ENCODE data around the gene CCDC197.

DNA sequence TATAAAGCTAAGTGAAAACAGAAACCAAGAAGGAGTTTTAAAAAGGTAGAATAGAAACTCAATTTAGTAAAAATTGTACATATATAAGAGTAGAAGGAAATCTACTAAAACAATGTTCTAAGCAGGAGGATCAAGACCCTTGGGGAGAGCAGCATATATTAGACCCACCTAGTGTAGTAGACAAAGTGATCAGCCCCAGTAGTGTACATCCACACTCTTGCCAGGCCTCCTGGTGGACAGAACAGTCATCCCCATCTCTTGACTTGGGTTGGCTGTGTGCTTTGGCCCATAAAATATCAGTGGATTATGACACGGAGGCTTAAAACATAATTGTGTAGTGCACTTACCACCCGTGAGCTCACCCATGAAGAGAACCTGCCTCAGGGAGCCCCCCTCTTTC lies 18.1 kb downstream of the CCDC197 start:
- TF ChIP-seq MXI1 (IDR thresholded peaks at IDR 0.05; ENCODE audit: low read depth, low read length) (no peak), BRCA1 (IDR thresholded peaks at IDR 0.05) (no peak), BRCA1 (CRISPR knock-in tag; IDR thresholded peaks at IDR 0.05) (no peak), SIX5 (IDR thresholded peaks at IDR 0.05; ENCODE audit: borderline replicate concordance in 1 of 2, insufficient read depth in 1 of 2, low read depth in 1 of 2, low read length in 2 of 2) (no peak), GATAD2A (IDR thresholded peaks at IDR 0.05) (no peak), RCOR1 (IDR thresholded peaks at IDR 0.05; ENCODE audit: borderline replicate concordance in 1 of 2, low read depth in 2 of 2, low read length in 2 of 2) (no peak)
- TF ChIP-seq, protein P1, sequence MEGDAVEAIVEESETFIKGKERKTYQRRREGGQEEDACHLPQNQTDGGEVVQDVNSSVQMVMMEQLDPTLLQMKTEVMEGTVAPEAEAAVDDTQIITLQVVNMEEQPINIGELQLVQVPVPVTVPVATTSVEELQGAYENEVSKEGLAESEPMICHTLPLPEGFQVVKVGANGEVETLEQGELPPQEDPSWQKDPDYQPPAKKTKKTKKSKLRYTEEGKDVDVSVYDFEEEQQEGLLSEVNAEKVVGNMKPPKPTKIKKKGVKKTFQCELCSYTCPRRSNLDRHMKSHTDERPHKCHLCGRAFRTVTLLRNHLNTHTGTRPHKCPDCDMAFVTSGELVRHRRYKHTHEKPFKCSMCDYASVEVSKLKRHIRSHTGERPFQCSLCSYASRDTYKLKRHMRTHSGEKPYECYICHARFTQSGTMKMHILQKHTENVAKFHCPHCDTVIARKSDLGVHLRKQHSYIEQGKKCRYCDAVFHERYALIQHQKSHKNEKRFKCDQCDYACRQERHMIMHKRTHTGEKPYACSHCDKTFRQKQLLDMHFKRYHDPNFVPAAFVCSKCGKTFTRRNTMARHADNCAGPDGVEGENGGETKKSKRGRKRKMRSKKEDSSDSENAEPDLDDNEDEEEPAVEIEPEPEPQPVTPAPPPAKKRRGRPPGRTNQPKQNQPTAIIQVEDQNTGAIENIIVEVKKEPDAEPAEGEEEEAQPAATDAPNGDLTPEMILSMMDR (IDR thresholded peaks at IDR 0.05 in 2 of 3, conservative IDR thresholded peaks at IDR 0.05 in 1 of 3; ENCODE audit: insufficient read depth in 2 of 3, low read depth in 1 of 3, low read length in 3 of 3): no peak
- TF ChIP-seq, protein P2, sequence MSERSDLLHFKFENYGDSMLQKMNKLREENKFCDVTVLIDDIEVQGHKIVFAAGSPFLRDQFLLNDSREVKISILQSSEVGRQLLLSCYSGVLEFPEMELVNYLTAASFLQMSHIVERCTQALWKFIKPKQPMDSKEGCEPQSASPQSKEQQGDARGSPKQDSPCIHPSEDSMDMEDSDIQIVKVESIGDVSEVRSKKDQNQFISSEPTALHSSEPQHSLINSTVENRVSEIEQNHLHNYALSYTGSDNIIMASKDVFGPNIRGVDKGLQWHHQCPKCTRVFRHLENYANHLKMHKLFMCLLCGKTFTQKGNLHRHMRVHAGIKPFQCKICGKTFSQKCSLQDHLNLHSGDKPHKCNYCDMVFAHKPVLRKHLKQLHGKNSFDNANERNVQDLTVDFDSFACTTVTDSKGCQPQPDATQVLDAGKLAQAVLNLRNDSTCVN (CRISPR knock-in tag; IDR thresholded peaks at IDR 0.05): no peak
- TF ChIP-seq, protein P3, sequence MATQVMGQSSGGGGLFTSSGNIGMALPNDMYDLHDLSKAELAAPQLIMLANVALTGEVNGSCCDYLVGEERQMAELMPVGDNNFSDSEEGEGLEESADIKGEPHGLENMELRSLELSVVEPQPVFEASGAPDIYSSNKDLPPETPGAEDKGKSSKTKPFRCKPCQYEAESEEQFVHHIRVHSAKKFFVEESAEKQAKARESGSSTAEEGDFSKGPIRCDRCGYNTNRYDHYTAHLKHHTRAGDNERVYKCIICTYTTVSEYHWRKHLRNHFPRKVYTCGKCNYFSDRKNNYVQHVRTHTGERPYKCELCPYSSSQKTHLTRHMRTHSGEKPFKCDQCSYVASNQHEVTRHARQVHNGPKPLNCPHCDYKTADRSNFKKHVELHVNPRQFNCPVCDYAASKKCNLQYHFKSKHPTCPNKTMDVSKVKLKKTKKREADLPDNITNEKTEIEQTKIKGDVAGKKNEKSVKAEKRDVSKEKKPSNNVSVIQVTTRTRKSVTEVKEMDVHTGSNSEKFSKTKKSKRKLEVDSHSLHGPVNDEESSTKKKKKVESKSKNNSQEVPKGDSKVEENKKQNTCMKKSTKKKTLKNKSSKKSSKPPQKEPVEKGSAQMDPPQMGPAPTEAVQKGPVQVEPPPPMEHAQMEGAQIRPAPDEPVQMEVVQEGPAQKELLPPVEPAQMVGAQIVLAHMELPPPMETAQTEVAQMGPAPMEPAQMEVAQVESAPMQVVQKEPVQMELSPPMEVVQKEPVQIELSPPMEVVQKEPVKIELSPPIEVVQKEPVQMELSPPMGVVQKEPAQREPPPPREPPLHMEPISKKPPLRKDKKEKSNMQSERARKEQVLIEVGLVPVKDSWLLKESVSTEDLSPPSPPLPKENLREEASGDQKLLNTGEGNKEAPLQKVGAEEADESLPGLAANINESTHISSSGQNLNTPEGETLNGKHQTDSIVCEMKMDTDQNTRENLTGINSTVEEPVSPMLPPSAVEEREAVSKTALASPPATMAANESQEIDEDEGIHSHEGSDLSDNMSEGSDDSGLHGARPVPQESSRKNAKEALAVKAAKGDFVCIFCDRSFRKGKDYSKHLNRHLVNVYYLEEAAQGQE (IDR thresholded peaks at IDR 0.05; ENCODE audit: borderline replicate concordance): no peak
- TF ChIP-seq, protein P3 (CRISPR knock-in tag; IDR thresholded peaks at IDR 0.05; ENCODE audit: low read depth): no peak
- TF ChIP-seq, protein P4, sequence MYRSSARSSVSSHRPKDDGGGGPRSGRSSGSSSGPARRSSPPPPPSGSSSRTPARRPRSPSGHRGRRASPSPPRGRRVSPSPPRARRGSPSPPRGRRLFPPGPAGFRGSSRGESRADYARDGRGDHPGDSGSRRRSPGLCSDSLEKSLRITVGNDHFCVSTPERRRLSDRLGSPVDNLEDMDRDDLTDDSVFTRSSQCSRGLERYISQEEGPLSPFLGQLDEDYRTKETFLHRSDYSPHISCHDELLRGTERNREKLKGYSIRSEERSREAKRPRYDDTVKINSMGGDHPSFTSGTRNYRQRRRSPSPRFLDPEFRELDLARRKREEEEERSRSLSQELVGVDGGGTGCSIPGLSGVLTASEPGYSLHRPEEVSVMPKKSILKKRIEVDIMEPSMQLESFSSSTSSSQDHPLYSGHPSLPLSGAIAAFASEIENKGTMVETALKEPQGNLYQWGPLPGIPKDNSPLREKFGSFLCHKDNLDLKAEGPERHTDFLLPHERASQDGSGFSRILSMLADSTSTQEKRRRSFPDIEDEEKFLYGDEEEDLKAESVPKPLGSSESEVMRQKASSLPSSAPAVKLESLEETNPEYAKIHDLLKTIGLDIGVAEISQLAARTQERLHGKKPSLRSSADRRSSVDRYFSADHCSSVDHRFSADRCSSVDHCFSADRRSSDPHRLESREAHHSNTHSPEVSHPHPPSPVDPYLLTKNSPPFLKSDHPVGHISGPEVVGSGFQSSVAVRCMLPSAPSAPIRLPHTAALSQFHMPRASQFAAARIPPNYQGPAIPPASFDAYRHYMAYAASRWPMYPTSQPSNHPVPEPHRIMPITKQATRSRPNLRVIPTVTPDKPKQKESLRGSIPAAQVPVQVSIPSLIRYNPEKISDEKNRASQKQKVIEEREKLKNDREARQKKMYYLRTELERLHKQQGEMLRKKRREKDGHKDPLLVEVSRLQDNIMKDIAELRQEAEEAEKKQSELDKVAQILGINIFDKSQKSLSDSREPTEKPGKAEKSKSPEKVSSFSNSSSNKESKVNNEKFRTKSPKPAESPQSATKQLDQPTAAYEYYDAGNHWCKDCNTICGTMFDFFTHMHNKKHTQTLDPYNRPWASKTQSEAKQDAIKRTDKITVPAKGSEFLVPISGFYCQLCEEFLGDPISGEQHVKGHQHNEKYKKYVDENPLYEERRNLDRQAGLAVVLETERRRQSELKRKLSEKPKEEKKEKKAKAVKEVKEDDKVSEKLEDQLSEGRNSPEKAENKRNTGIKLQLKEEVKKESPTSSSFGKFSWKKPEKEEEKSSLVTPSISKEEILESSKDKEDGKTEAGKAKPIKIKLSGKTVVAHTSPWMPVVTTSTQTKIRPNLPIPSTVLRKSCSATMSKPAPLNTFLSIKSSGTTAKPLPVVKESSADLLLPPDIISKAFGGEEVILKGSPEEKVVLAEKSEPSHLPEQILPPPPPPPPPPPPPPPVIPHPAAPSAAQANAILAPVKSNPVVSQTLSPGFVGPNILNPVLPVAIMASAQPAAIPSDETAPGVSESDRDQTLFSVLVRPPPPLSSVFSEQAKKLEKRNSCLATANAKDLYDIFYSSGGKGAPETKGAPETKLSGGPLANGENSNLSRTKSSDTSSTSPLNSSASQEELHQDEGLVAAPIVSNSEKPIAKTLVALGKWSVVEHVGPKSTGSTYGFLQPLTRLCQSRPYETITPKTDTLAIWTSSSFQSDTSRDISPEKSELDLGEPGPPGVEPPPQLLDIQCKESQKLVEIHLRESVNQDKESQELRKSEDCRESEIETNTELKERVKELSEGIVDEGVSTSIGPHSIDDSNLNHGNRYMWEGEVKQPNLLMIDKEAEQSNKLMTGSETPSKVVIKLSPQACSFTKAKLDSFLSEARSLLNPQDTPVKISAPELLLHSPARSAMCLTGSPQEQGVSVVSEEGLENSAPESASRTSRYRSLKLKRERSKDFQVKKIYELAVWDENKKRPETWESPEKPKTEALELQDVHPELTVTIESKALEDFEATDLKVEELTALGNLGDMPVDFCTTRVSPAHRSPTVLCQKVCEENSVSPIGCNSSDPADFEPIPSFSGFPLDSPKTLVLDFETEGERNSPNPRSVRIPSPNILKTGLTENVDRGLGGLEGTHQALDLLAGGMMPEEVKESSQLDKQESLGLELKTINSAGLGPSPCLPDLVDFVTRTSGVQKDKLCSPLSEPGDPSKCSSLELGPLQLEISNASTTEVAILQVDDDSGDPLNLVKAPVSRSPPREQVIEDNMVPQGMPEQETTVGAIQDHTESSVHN (IDR thresholded peaks at IDR 0.05; ENCODE audit: borderline replicate concordance in 1 of 2, low read depth in 1 of 2): no peak
